AG20443 (cell line): ENCODE data around the gene MEG3.
"Not testable (repeated sequence)": the region's sequence is repeated elsewhere in the genome, so short reads cannot be mapped to it uniquely, and the experiment has no call there.

Experiments
- DNase-seq: peaks from one replicate; pipeline ENCODE4 v3.0.0; 2012; ENCODE audit warnings: low spot score, mixed read lengths

Gene MEG3

DNA sequence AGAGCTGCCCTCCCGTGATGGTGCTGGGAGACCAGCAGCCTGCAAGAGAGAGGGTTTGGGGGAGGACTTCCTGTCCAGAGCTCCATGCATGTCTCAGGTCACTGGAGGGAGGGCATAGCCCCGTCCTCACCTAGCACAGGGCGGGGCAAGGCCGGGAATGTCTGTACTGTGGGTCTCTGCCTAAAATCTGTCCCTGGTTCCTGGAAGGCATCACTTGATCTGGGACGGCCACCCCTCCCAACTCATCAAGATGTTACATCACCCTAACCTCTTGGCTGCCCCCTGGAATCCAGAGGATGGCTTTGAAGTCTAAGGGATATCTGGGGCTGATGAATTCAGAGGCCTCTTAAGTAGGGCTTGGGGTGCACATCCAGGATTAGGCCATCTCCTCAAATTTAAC, 37.0 kb upstream of the MEG3 start:
- DNase-seq, result no peak

- DNase-seq, result no peak
These were observed 36.2 kb upstream of the MEG3 start for GRCh38 chr14:100789460-100790417.

GRCh38 chr14:100790502-100791347, 35.2 kb upstream of the MEG3 start:
- no peak for DNase-seq

DNA sequence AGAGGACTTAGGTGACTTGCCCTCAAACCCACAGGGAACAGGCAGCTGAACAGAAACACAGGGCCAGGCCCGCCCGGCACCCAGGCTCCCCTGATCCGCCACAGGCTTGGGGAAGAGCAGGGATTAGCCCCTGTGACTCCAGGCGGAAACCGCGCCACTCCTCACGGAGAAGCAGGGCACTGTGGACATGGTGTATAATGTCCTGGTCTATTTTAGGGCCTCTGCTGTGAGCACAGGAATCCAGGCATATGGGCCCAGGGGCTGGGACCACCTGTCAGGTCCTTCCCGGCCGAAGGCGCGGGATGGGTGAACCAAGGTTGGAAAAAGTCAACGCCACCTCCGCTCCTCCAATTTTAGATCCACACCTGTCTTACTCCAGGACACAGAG, 34.6 kb upstream of the MEG3 start:
- DNase-seq, result no peak

GRCh38 chr14:100791995-100792394, 33.9 kb upstream of the MEG3 start:
- no peak for DNase-seq

GRCh38 chr14:100796946-100797345, 29.0 kb upstream of the MEG3 start:
- DNase-seq, result no peak

- DNase-seq, result no peak
These were observed 25.9 kb upstream of the MEG3 start for GRCh38 chr14:100800041-100800440.

DNA sequence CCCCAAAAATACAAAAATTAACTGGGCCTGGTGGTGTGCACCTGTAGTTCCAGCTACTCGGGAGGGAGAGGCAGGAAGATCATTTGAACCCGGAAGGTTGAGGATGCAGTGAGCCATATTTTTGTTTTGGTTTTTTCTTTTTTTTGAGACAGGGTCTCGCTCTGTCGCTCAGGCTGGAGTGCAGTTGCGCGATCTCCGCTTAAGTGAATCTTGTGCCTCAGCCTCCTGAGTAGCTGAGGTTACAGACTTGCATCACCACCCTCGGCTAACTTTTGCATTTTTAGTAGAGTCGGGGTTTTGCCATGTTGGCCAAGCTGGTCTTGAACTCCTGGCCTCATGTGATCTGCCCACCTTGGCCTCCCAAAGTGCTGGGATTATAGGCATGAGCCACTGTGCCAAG, 24.5 kb upstream of the MEG3 start:
- DNase-seq, result not testable (repeated sequence)

DNA sequence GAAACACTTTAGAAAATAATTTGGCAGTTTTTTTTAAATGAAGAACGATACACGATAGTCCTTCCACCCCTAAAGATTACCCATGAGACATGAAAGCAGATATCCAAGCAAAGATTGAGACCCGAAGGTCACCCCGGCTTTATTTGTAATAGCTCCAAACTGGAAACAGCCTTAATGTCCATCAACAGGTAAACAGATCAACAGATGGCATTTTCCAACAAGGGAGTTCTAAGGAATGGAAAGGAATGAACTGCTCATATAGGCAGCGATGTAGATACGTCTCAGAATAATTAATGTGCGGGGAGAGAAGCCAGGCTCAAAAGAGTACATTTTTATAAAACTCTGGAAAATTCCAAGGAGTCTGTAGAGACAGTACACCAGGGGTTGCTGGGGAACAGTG, 23.7 kb upstream of the MEG3 start:
- DNase-seq, result no peak

DNA sequence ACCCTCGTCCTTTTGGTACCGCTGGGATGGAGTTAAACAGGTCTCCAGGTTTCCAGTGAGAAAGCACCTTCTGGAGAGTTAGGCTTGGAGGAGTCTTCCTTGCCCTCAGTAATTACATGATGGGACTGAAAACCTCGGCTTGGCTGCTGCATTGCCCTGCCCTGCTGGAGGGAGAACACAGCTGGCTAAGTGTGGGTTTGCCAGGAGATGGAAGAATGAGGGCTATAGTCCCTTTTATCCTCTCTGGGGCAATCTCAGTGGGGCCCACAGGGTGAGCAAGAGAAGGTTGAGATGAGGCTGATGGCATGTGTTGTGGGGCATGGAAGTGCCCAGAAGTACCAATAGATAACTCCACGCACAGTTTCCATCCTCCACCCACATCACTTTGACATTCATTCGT, 23.2 kb upstream of the MEG3 start:
- DNase-seq, result no peak

DNA sequence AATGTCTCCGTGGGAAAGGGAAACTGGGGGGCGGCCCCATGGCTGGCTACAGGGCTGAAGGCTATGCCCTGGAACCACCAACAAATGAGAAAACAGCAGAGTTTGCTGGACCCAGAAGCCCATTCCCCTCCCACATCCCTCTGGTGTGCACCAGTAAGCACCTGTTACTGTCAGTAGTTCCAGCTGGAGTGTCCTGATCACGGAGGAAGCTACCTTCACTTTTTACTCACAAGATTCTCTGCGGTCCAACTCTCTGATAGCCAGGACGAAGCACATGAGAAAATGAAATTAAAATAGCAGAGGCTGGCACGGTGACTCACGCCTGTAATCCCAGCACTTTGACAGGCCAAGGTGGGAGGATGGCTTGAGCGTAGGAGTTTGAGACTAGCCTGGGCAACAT, 22.7 kb upstream of the MEG3 start:
- DNase-seq, result no peak

DNA sequence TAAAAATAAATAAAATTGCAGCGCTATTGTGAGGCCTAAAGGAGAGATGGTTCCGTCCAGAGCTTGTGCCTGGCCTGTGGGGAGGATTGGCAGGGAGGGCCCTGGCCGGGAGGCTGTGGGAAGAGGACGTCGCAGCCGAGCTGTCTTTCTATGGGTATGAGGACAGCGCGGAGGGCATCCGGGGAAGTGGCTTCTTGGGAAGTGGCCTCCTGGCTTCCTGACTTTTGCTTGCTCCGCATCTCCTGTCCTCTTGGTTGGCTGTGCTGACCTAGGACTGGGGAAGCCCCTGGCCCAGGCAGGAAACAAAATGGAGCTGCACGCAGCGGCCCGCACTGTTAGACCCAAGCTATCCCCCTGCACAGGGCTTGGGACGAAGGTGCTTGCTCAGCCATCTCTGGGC, 22.2 kb upstream of the MEG3 start:
- no peak for DNase-seq

- no peak for DNase-seq
These were observed 21.8 kb upstream of the MEG3 start for GRCh38 chr14:100804138-100804537.

DNA sequence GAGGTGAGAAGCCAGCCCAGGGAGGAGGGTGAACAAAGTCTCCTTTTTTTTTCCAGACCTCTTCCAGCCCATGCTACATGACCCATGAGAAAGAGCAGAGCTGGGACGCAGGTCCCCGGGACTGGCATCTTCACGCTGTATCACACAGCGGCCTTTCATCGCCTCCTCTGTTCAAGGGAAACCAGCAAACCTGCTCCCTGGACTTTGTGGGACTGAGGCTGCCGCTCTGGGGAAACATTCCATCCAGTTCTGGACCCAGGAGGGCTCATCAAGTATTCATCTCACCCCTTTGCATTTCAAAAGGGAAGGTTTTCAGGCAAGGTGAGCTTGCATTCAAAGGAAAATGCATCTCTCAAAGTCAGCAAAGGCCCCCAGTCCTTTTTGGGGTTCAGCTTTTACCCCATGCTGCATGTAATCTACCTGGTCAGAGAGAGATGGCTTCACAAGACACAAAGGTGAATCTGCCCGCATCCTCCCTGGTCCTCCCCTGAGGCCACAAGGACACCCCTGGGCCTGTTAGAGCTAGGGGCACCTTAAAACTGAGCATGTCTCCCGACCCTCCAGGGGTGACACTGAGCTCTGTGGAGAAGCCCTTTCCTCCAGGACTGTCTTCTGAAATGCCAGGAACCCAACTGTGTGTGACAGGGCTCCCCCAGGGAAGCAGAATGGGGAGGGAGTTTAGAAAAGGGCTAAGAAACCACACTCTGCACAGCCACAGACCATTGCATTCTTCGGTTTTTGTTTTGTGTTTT, 21.2 kb upstream of the MEG3 start:
- DNase-seq, result no peak

DNA sequence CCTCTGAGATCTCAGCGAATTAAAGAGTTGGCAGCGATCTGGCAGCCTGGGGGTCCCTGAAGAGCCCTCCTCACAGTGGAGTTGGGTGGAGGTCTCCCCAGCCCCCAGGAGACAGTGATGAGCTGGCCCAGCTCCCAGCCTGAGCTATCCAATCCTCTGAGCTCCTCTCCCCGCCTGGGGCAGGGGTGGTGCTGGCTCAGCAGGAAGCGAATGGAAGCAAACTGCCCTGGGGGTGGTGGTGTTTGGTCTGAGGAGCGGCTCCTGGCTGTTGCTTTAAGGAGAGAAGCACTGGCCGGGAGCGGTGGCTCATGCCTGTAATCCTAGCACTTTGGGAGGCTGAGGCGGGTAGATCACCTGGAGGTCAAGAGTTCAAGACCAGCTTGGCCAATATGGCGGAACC, 19.5 kb upstream of the MEG3 start:
- DNase-seq, result no peak

- no peak for DNase-seq
These were observed 18.4 kb upstream of the MEG3 start for GRCh38 chr14:100807496-100807895.

DNA sequence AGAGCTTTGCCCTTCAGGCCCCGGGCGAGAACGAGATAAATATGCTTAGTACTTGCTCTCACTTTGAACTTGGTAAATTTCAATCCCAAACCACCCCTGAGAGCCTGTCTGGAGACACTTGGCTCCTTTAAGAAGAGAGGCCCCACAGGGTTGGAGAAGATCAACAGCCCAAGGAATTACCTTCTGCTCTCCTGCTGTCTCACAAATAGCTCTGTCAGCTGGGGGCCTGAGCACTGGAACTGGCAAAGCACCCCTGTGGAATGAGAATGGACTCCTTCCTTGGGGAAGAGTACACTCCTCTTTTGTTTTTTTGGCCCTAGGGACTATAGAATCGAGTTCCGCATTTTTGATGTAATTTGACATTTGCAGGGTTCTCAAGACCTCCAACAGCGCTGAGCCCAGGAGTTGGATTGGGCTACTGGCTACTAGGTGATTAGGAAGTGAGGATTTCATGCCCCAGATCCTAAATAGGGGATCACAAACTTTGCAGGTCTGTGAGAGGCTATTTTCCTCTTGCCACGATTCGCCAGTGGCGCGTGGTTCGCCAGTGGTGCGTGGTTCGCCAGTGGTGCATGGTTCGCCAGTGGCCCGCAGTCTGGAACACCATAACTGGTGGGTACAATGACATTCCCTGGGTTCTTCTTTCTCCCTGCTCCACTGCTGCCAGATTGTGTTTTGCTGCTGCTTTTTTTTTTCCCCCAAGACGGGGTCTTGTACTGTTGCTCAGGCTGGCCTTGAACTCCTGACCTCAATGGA, 17.8 kb upstream of the MEG3 start:
- no peak for DNase-seq

GRCh38 chr14:100810435-100810834, 15.5 kb upstream of the MEG3 start:
- no peak for DNase-seq

DNA sequence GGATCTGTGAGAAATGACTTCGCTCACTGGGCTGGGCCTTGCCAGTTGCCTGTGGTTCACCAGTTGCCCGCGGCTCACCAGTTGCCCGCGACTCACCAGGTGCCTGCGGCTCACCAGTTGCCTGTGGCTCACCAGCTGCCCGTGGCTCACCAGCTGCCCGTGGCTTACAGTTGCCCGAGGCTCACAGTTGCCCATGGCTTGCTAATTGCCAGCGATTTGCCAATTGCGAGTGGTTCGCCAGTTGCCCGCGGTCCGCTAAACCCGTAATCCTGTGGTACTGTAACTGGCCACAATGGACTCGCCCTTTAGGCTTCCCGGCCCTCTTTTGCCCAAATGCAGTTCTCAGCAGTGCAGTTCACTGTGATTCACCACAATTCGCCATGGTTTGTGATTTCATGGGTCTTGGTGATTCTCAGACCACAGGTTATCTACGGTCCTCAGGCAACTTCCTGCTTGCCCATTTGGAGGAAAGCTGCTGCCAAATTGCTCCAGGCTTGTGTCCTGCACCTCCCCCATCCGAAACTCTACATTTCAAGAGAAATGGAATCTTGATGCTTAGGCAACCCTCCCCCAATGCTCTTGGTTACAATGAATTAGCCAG, 15.0 kb upstream of the MEG3 start:
- DNase-seq, result no peak

DNA sequence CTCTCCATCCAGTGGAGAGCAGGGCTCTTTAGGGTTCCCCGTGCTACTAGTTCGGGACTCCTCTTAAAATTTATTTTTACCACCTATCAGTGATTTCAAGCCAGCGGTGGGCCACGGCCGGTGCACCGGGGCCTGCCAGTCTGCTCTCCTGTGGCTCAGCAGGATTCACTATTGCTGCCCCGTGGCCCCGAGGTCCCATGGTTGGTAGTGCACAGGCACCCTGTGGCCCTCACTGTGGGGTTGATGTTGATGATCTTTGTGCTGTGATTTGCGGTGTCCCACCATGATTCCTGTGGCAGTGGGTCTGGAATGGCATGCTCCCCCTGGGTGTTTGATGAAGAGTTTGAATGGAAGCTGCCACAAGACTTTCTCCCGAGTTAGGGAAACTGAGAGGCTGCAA, 12.6 kb upstream of the MEG3 start:
- no peak for DNase-seq
